Measurements from ENCODE around the gene RHBDD2.

DNA sequence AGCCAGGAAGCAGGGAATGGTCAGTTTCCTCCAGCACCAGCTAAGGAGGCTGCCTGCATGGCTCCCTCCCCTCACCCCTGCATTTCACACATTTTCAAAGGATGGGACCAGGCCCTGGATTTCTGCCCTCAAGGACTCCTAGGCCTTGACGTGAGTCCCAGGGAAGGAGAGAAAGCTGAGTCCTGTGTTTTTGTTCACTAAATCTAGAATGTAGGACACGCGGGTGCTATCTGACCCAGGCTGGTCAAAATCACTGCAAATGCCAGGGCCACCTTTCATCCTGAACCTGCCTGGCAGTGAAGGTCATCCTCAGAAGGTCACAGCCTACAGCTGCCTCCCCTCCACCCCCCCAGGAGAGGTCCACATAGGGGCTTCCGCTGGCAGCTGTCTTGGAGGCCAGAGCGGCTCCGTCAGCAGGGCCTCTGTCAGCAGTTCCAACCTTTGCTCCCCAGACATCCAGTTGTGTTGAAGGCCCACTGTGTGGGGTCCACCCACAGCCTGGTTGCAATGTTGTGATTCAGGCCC lies 18.0 kb downstream of the RHBDD2 start:
- TF ChIP-seq SUZ12 (IDR thresholded peaks at IDR 0.05; ENCODE audit: extremely low read depth, insufficient read depth, insufficient read length) (no peak), ZNF274 (IDR thresholded peaks at IDR 0.05; ENCODE audit: low read depth, low read length) (no peak), YY1 (IDR thresholded peaks at IDR 0.05; ENCODE audit: insufficient read depth, insufficient read length) (no peak)

All from NT2/D1 (cell line).